Activated CD4-positive, CD25-positive, alpha-beta regulatory T cell treated with anti-CD3 and anti-CD28 coated beads, Interleukin-2, amount 50 U/mL, for 16 hours (primary cell): Measurements from ENCODE around the gene PRR20B.
"Not testable (repeated sequence)": the region's sequence is repeated elsewhere in the genome, so short reads cannot be mapped to it uniquely, and the experiment has no call there.

Experiments used
- DNase-seq: peaks from one replicate; pipeline ENCODE4 v3.0.0-alpha.2; 2020; ENCODE audit warnings: low read depth, low spot score

Gene PRR20B

GRCh38 chr13:57147188-57147587 lies at the start of gene PRR20B:
Gene PRR20B (plus strand): TSS chr13:57147488. CDS start chr13:57147875, 387 bp downstream.
- DNase-seq, result not testable (repeated sequence)

GRCh38 chr13:57114945-57115344 lies 32.3 kb upstream of the PRR20B start:
- no peak for DNase-seq

- no peak for DNase-seq
These were observed 23.6 kb upstream of the PRR20B start for GRCh38 chr13:57123681-57124080.

GRCh38 chr13:57128909-57129308 lies 18.4 kb upstream of the PRR20B start:
- no peak for DNase-seq

- no peak for DNase-seq
These were observed 11.2 kb upstream of the PRR20B start for GRCh38 chr13:57136093-57136492.

GRCh38 chr13:57137585-57137984 lies 9.7 kb upstream of the PRR20B start:
- no peak for DNase-seq

- DNase-seq, result no peak
These were observed 8.3 kb upstream of the PRR20B start for GRCh38 chr13:57138988-57139387.

GRCh38 chr13:57139781-57140180 lies 7.5 kb upstream of the PRR20B start:
- DNase-seq, result not testable (repeated sequence)

- not testable (repeated sequence) for DNase-seq
These were observed 6.9 kb upstream of the PRR20B start, which contains the start of gene PRR20A for GRCh38 chr13:57140235-57140968. Gene PRR20A (plus strand): TSS chr13:57140918. CDS start chr13:57141305, 387 bp downstream.

GRCh38 chr13:57148106-57148505 lies 818 bp downstream of the PRR20B start:
- not testable (repeated sequence) for DNase-seq

- not testable (repeated sequence) for DNase-seq
These were observed 6.5 kb downstream of the PRR20B start, which contains the start of gene PRR20C for GRCh38 chr13:57153761-57154160. Gene PRR20C (plus strand): TSS chr13:57154061. CDS start chr13:57154448, 387 bp downstream.

GRCh38 chr13:57160332-57160731 lies 13.0 kb downstream of the PRR20B start, which contains the start of gene PRR20D:
Gene PRR20D (plus strand): TSS chr13:57160632. CDS start chr13:57161019, 387 bp downstream.
- not testable (repeated sequence) for DNase-seq

GRCh38 chr13:57166897-57167296 lies 19.6 kb downstream of the PRR20B start, which contains the start of gene PRR20E:
Gene PRR20E (plus strand): TSS chr13:57167197. CDS start chr13:57167584, 387 bp downstream.
- not testable (repeated sequence) for DNase-seq

- DNase-seq, result no peak
These were observed 44.4 kb downstream of the PRR20B start for GRCh38 chr13:57191667-57192066.
